HG02678 (cell line): ENCODE measurements around the gene CTDSP1.

Experiments
- ATAC-seq: cut with Tn5 transposase; IDR thresholded peaks from one replicate; pipeline ENCODE4 v1.9.1; 2021; ENCODE audit warnings: mild to moderate bottlenecking, moderate library complexity; ENCODE audit not compliant: unreplicated experiment

The CTDSP1 gene

DNA sequence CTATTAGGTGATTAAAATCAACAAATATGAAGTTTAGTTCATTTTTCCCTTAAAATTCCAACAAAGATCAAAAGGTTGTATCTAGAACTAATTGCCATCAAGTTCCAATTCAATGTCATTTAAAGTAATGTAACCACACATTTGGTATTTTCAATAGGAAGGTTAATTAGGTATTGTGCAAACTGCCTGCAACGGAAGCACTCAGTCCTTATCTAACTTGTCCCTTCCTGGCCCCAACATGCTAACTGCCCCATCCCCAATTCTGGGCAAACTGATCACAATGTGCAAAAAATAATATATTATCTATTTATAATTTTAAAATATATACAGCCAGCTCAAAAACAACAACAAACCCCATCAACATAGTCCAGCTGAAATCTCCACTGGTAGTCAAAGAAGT lies 52.4 kb downstream of the CTDSP1 start:
- no peak for ATAC-seq
